Memory B cell (primary cell): ENCODE data around the gene PRDM9.
"Not testable (repeated sequence)": the region's sequence is repeated elsewhere in the genome, so short reads cannot be mapped to it uniquely, and the experiment has no call there.

ENCODE experiments used
- ATAC-seq: fragments of 150-1000 bp; cut with Tn5 transposase; 2 replicates; pipeline ENCODE4 v1.10.0; 2021; ENCODE audit warnings: low read depth, mild to moderate bottlenecking, moderate library complexity
- DNase-seq, 2 donors: peaks; one replicate each; pipeline ENCODE4 v3.0.0; 2022; ENCODE audit warnings: low spot score in 2 of 2
- H3K27ac Mint-ChIP-seq: one replicate; pipeline ENCODE4 v1.8.0; 2022; ENCODE audit warnings: mild to moderate bottlenecking, moderate library complexity, mixed read lengths
- H3K27me3 Mint-ChIP-seq: one replicate; pipeline ENCODE4 v1.8.0; 2022; ENCODE audit warnings: mixed read lengths
- H3K36me3 Mint-ChIP-seq: one replicate; pipeline ENCODE4 v1.8.0; 2022; ENCODE audit warnings: mild to moderate bottlenecking, mixed read lengths
- H3K4me1 Mint-ChIP-seq: one replicate; pipeline ENCODE4 v1.8.0; 2022; ENCODE audit warnings: mixed read lengths
- H3K4me3 Mint-ChIP-seq: one replicate; pipeline ENCODE4 v1.8.0; 2022; ENCODE audit warnings: mild to moderate bottlenecking, moderate library complexity, mixed read lengths
- H3K9me3 Mint-ChIP-seq: one replicate; pipeline ENCODE4 v1.8.0; 2022; ENCODE audit warnings: mixed read lengths

The PRDM9 gene

GRCh38 chr5:23496576-23496975 is 10.8 kb upstream of the PRDM9 start:
- H3K4me1 Mint-ChIP-seq, result no peaks in the 10 kb centered on the region
- no peak for DNase-seq
- H3K27ac Mint-ChIP-seq, result no peak overlapping the region
- ATAC-seq, result no peak
- H3K27me3 Mint-ChIP-seq, result no peaks in the 10 kb centered on the region
- H3K36me3 Mint-ChIP-seq, result no peaks in the 10 kb centered on the region
- H3K9me3 Mint-ChIP-seq, result no peaks in the 10 kb centered on the region
- H3K4me3 Mint-ChIP-seq, result no peak overlapping the region

GRCh38 chr5:23506329-23507236 is 826 bp upstream of the PRDM9 start:
- no peak overlapping the region for H3K4me3 Mint-ChIP-seq
- no peak for DNase-seq
- H3K9me3 Mint-ChIP-seq, result peaks cover 6% of the 10 kb centered on the region
- H3K36me3 Mint-ChIP-seq, result no peaks in the 10 kb centered on the region
- no peaks in the 10 kb centered on the region for H3K27me3 Mint-ChIP-seq
- no peaks in the 10 kb centered on the region for H3K4me1 Mint-ChIP-seq
- no peak overlapping the region for H3K27ac Mint-ChIP-seq
- peak; percentile 38 for ATAC-seq

GRCh38 chr5:23510434-23510833 is 3.0 kb downstream of the PRDM9 start:
- not testable (repeated sequence) for H3K9me3 Mint-ChIP-seq, H3K27ac Mint-ChIP-seq, DNase-seq, ATAC-seq, H3K27me3 Mint-ChIP-seq, H3K36me3 Mint-ChIP-seq, H3K4me1 Mint-ChIP-seq, H3K4me3 Mint-ChIP-seq

- H3K27me3 Mint-ChIP-seq, result no peaks in the 10 kb centered on the region
- no peak for DNase-seq
- H3K27ac Mint-ChIP-seq, result no peak overlapping the region
- H3K9me3 Mint-ChIP-seq, result peaks cover 3% of the 10 kb centered on the region
- no peak for ATAC-seq
- H3K4me1 Mint-ChIP-seq, result no peaks in the 10 kb centered on the region
- no peaks in the 10 kb centered on the region for H3K36me3 Mint-ChIP-seq
- H3K4me3 Mint-ChIP-seq, result no peak overlapping the region
Measured at GRCh38 chr5:23522553-23522952, 15.1 kb downstream of the PRDM9 start.

- Mint-ChIP-seq H3K27me3 (no peaks in the 10 kb centered on the region), H3K27ac (no peak overlapping the region), H3K36me3 (no peaks in the 10 kb centered on the region), H3K4me1 (no peaks in the 10 kb centered on the region), H3K4me3 (no peak overlapping the region), H3K9me3 (peaks cover 3% of the 10 kb centered on the region)
- DNase-seq (no peak), ATAC-seq (no peak)
Measured at GRCh38 chr5:23523031-23523430, 15.6 kb downstream of the PRDM9 start.

GRCh38 chr5:23523998-23524397 is 16.6 kb downstream of the PRDM9 start:
- no peak overlapping the region for H3K27ac Mint-ChIP-seq
- H3K27me3 Mint-ChIP-seq, result no peaks in the 10 kb centered on the region

GRCh38 chr5:23525751-23526150 is 18.3 kb downstream of the PRDM9 start:
- no peaks in the 10 kb centered on the region for H3K36me3 Mint-ChIP-seq
- ATAC-seq (no peak), DNase-seq (no peak)
- H3K4me3 Mint-ChIP-seq, result no peak overlapping the region
- H3K27me3 Mint-ChIP-seq, result no peaks in the 10 kb centered on the region
- peaks cover 2% of the 10 kb centered on the region for H3K9me3 Mint-ChIP-seq
- H3K27ac Mint-ChIP-seq, result no peak overlapping the region
- H3K4me1 Mint-ChIP-seq, result no peaks in the 10 kb centered on the region

More at GRCh38 chr5:23523998-23524397, 16.6 kb downstream of the PRDM9 start:
- Mint-ChIP-seq H3K4me1 (no peaks in the 10 kb centered on the region), H3K4me3 (no peak overlapping the region), H3K9me3 (peaks cover 5% of the 10 kb centered on the region), H3K36me3 (no peaks in the 10 kb centered on the region)
- DNase-seq, result no peak
- ATAC-seq, result no peak

GRCh38 chr5:23526616-23527015 is 19.2 kb downstream of the PRDM9 start:
- not testable (repeated sequence) for H3K4me3 Mint-ChIP-seq, H3K27ac Mint-ChIP-seq, ATAC-seq, H3K27me3 Mint-ChIP-seq, H3K4me1 Mint-ChIP-seq, H3K36me3 Mint-ChIP-seq, DNase-seq, H3K9me3 Mint-ChIP-seq

- H3K27me3 Mint-ChIP-seq, H3K27ac Mint-ChIP-seq, H3K4me3 Mint-ChIP-seq, DNase-seq, H3K4me1 Mint-ChIP-seq, H3K9me3 Mint-ChIP-seq, ATAC-seq, H3K36me3 Mint-ChIP-seq: not testable (repeated sequence)
Measured at GRCh38 chr5:23527216-23527920, 20.0 kb downstream of the PRDM9 start.

- Mint-ChIP-seq H3K36me3 (no peaks in the 10 kb centered on the region), H3K9me3 (peaks cover 2% of the 10 kb centered on the region), H3K4me3 (no peak overlapping the region), H3K4me1 (no peaks in the 10 kb centered on the region), H3K27me3 (no peaks in the 10 kb centered on the region), H3K27ac (no peak overlapping the region)
- DNase-seq (no peak), ATAC-seq (no peak)
Measured at GRCh38 chr5:23528677-23529076, 21.3 kb downstream of the PRDM9 start.

- Mint-ChIP-seq H3K4me1 (no peaks in the 10 kb centered on the region), H3K36me3 (no peaks in the 10 kb centered on the region), H3K9me3 (peaks cover 2% of the 10 kb centered on the region), H3K4me3 (no peak overlapping the region), H3K27me3 (no peaks in the 10 kb centered on the region), H3K27ac (no peak overlapping the region)
- ATAC-seq (no peak), DNase-seq (no peak)
Measured at GRCh38 chr5:23530571-23530970, 23.2 kb downstream of the PRDM9 start.

- no peaks in the 10 kb centered on the region for H3K4me1 Mint-ChIP-seq
- ATAC-seq (no peak), DNase-seq (no peak)
- H3K27ac Mint-ChIP-seq, result no peak overlapping the region
- no peaks in the 10 kb centered on the region for H3K9me3 Mint-ChIP-seq
- H3K36me3 Mint-ChIP-seq, result no peaks in the 10 kb centered on the region
- no peak overlapping the region for H3K4me3 Mint-ChIP-seq
- no peaks in the 10 kb centered on the region for H3K27me3 Mint-ChIP-seq
Measured at GRCh38 chr5:23571059-23571458, 63.6 kb downstream of the PRDM9 start.
